HG03460 (cell line): ENCODE measurements around the gene MAGEA4.
"Not testable (repeated sequence)": the region's sequence is repeated elsewhere in the genome, so short reads cannot be mapped to it uniquely, and the experiment has no call there.

ENCODE experiments used
- ATAC-seq: cut with Tn5 transposase; IDR thresholded peaks from one replicate; pipeline ENCODE4 v1.9.1; 2021; ENCODE audit not compliant: unreplicated experiment

MAGEA4 gene

GRCh38 chrX:151912780-151913179 is at the start of gene MAGEA4:
Gene MAGEA4, plus strand, starts transcription at chrX:151912889. Its CDS starts 10,776 bp downstream, at chrX:151923665.
- ATAC-seq = no peak

- no peak for ATAC-seq
Observed at GRCh38 chrX:151870602-151871001, 42.1 kb upstream of the MAGEA4 start.

- no peak for ATAC-seq
Observed at GRCh38 chrX:151871244-151871643, 41.4 kb upstream of the MAGEA4 start.

GRCh38 chrX:151873096-151873495 is 39.6 kb upstream of the MAGEA4 start:
- ATAC-seq = no peak

GRCh38 chrX:151875270-151876026 is 37.2 kb upstream of the MAGEA4 start:
- ATAC-seq = no peak

- ATAC-seq = no peak
Observed at GRCh38 chrX:151878574-151878973, 34.1 kb upstream of the MAGEA4 start.

GRCh38 chrX:151879856-151880255 is 32.8 kb upstream of the MAGEA4 start:
- ATAC-seq = no peak

- ATAC-seq = no peak
Observed at GRCh38 chrX:151880895-151881294, 31.8 kb upstream of the MAGEA4 start.

- ATAC-seq = no peak
Observed at GRCh38 chrX:151889421-151889820, 23.3 kb upstream of the MAGEA4 start.

- no peak for ATAC-seq
Observed at GRCh38 chrX:151896734-151897474, 15.8 kb upstream of the MAGEA4 start.

- no peak for ATAC-seq
Observed at GRCh38 chrX:151899622-151900021, 13.1 kb upstream of the MAGEA4 start.

- ATAC-seq = no peak
Observed at GRCh38 chrX:151901826-151902225, 10.9 kb upstream of the MAGEA4 start.

- no peak for ATAC-seq
Observed at GRCh38 chrX:151902813-151903591, 9.7 kb upstream of the MAGEA4 start.

- no peak for ATAC-seq
Observed at GRCh38 chrX:151904989-151905388, 7.7 kb upstream of the MAGEA4 start.

GRCh38 chrX:151912221-151912620 is 468 bp upstream of the MAGEA4 start:
- no peak for ATAC-seq

GRCh38 chrX:151918736-151919135 is 6.0 kb downstream of the MAGEA4 start:
- ATAC-seq = not testable (repeated sequence)

- no peak for ATAC-seq
Observed at GRCh38 chrX:151919610-151920009, 6.9 kb downstream of the MAGEA4 start.

GRCh38 chrX:151920101-151920500 is 7.4 kb downstream of the MAGEA4 start:
- ATAC-seq = no peak

- ATAC-seq = no peak
Observed at GRCh38 chrX:151920530-151920929, 7.8 kb downstream of the MAGEA4 start.

- no peak for ATAC-seq
Observed at GRCh38 chrX:151921292-151921691, 8.6 kb downstream of the MAGEA4 start.

- ATAC-seq = no peak
Observed at GRCh38 chrX:151921866-151922265, 9.2 kb downstream of the MAGEA4 start.

GRCh38 chrX:151922692-151923091 is 10.0 kb downstream of the MAGEA4 start:
- ATAC-seq = no peak
